HCT116 (cell line): ENCODE data around the gene SIDT1. TPM values are rescaled to one million over a fixed set of nuclear protein-coding genes. Genes with fewer than 3 reads are reported as not detected.

Experiments used
- ATAC-seq: fragments of 200-7000 bp; cut with Tn5 transposase; 2 replicates; pipeline ENCODE4 v1.9.1; 2020; ENCODE audit warnings: mild to moderate bottlenecking, moderate library complexity
- BruUV-seq: library from RNA; stranded (reverse); fragments of 400-500 nt; replicated peaks from 2 replicates; lab custom pipeline; 2021; lab: Mats Ljungman, UMichigan
- CTCF ChIA-PET: fragments of 300-600 bp; sonication (Branson Sonifier 250); formaldehyde crosslinking; loops from one replicate; lab custom pipeline; 2021; ENCODE audit warnings: antibody characterized with exemption; lab: Charles Lee
- POLR2A ChIA-PET: fragments of 300-600, 350-600 bp; sonication (Branson Sonifier 250); formaldehyde crosslinking; loops from one replicate; lab custom pipeline; 2021; ENCODE audit warnings: antibody characterized with exemption; lab: Charles Lee
- RAD21 ChIA-PET, 2 experiments: fragments of 300-600 bp; sonication (Branson Sonifier 250); formaldehyde crosslinking; loops; one replicate each; lab custom pipeline; 2023; ENCODE audit warnings: low total read pairs in 2 of 2; ENCODE audit not compliant: uncharacterized antibody in 2 of 2, unreplicated experiment in 2 of 2, low non-redundant PET in 1 of 2; lab: Charles Lee
- DNase-seq: peaks from one replicate; pipeline ENCODE4 v3.0.0-alpha.2; 2010; ENCODE audit warnings: low read depth, low spot score
- H2AFZ ChIP-seq: fragments of 200-600 bp; shearing (Covaris generic), sonication (generic); 2 replicates; pipeline ENCODE4 v1.6.1; 2017; ENCODE audit warnings: low read depth, mixed run types, mixed read lengths, antibody characterized with exemption, low read length; ENCODE audit not compliant: poor library complexity, severe bottlenecking
- H3K27ac ChIP-seq: 2 replicates; pipeline ENCODE4 v1.5.1; 2012; ENCODE audit warnings: low read depth, low read length
- H3K27me3 ChIP-seq: fragments of 200-600 bp; sonication (generic); 2 replicates; pipeline ENCODE4 v1.6.1; 2016; ENCODE audit warnings: mixed run types, low read length, mixed read lengths; ENCODE audit not compliant: insufficient read depth
- H3K36me3 ChIP-seq, 2 experiments: fragments of 200-500 bp in 1 of 2; fragments of 200-600 bp in 1 of 2; sonication (Bioruptor generic) in 1 of 2; sonication (generic) in 1 of 2; 2 replicates each; pipeline versions ENCODE4 v1.5.1 to v1.6.1; 2014 to 2016; ENCODE audit warnings: low read length in 2 of 2, inconsistent platforms in 1 of 2, mixed read lengths in 1 of 2, mixed run types in 1 of 2; ENCODE audit not compliant: insufficient read depth in 2 of 2, control insufficient read depth in 1 of 2
- H3K4me1 ChIP-seq, 2 experiments: fragments of 200-600 bp in 1 of 2; sonication (generic) in 1 of 2; 2 replicates each; pipeline versions ENCODE4 v1.5.1 to v1.6.1; 2012 to 2017; ENCODE audit warnings: low read length in 2 of 2, inconsistent platforms in 1 of 2, mild to moderate bottlenecking in 1 of 2, mixed read lengths in 1 of 2, mixed run types in 1 of 2, moderate library complexity in 1 of 2; ENCODE audit not compliant: insufficient read depth in 2 of 2, control insufficient read depth in 1 of 2
- H3K4me2 ChIP-seq: fragments of 200-600 bp; sonication (generic); 2 replicates; pipeline ENCODE4 v1.6.1; 2017; ENCODE audit warnings: mixed run types, low read length, mixed read lengths
- H3K4me3 ChIP-seq, 2 experiments: fragments of 200-600 bp in 1 of 2; sonication (generic) in 1 of 2; replicated peaks in 1 of 2; 2 replicates each; pipeline ENCODE4 v1.5.1; 2011 to 2016; ENCODE audit warnings: low read length in 2 of 2, control low read depth in 1 of 2, low read depth in 1 of 2, mild to moderate bottlenecking in 1 of 2, mixed read lengths in 1 of 2, mixed run types in 1 of 2
- H3K79me2 ChIP-seq: fragments of 200-600 bp; sonication (generic); 2 replicates; pipeline ENCODE4 v1.6.1; 2017; ENCODE audit warnings: mild to moderate bottlenecking, mixed run types, low read length, moderate library complexity, mixed read lengths; ENCODE audit not compliant: insufficient read depth
- H3K9ac ChIP-seq: fragments of 200-600 bp; sonication (generic); 2 replicates; pipeline ENCODE4 v1.6.1; 2016; ENCODE audit warnings: low read length, mixed read lengths
- H3K9me2 ChIP-seq: fragments of 200-600 bp; sonication (generic), shearing (Covaris generic); 2 replicates; pipeline ENCODE4 v1.6.1; 2017; ENCODE audit warnings: mixed run types, mild to moderate bottlenecking, moderate library complexity; ENCODE audit not compliant: insufficient read depth
- H3K9me3 ChIP-seq, 2 experiments: fragments of 200-500 bp in 1 of 2; fragments of 200-600 bp in 1 of 2; sonication (Bioruptor generic) in 1 of 2; sonication (generic) in 1 of 2; 2 replicates each; pipeline ENCODE4 v1.6.1; 2014 to 2017; ENCODE audit warnings: low read length in 2 of 2, mixed read lengths in 2 of 2, inconsistent platforms in 1 of 2, low read depth in 1 of 2, mild to moderate bottlenecking in 1 of 2, mixed run types in 1 of 2, moderate library complexity in 1 of 2; ENCODE audit not compliant: control insufficient read depth in 1 of 2, insufficient read depth in 1 of 2
- H4K20me1 ChIP-seq: fragments of 200-600 bp; sonication (generic), shearing (Covaris generic); 2 replicates; pipeline ENCODE4 v1.6.1; 2017; ENCODE audit warnings: mixed run types, mild to moderate bottlenecking, moderate library complexity; ENCODE audit not compliant: insufficient read depth
- ATF3 ChIP-seq: IDR thresholded peaks from 2 replicates; pipeline ENCODE4 v1.6.1; 2012
- CBX3 ChIP-seq: IDR thresholded peaks from 2 replicates; pipeline ENCODE4 v1.6.1; 2012; ENCODE audit warnings: low read depth
- CEBPB ChIP-seq: IDR thresholded peaks from 2 replicates; pipeline ENCODE4 v1.6.1; 2012; ENCODE audit warnings: low read depth
- EGR1 ChIP-seq: IDR thresholded peaks from 2 replicates; pipeline ENCODE4 v1.6.1; 2012; ENCODE audit warnings: low read depth
- EZH2 ChIP-seq: fragments of 200-600 bp; sonication (generic); IDR thresholded peaks from 2 replicates; pipeline ENCODE4 v1.6.1; 2017; ENCODE audit warnings: antibody characterized with exemption, mixed run types
- EZH2phosphoT487 ChIP-seq: fragments of 200-600 bp; IDR thresholded peaks from 2 replicates; pipeline ENCODE4 v1.6.1; 2018; ENCODE audit warnings: antibody characterized with exemption, borderline replicate concordance
- MAX ChIP-seq: IDR thresholded peaks from 2 replicates; pipeline ENCODE4 v1.6.1; 2012
- POLR2AphosphoS5 ChIP-seq: IDR thresholded peaks from 2 replicates; pipeline ENCODE4 v1.6.1; 2011; ENCODE audit warnings: mild to moderate bottlenecking, low read depth, low read length, moderate library complexity
- YY1 ChIP-seq: IDR thresholded peaks from 2 replicates; pipeline ENCODE4 v1.6.1; 2011; ENCODE audit warnings: low read length, low read depth, moderate library complexity, mild to moderate bottlenecking; ENCODE audit not compliant: insufficient replicate concordance; ENCODE audit errors: extremely low read depth
- ZBTB33 ChIP-seq: IDR thresholded peaks from 2 replicates; pipeline ENCODE4 v1.6.1; 2011; ENCODE audit warnings: mild to moderate bottlenecking, low read length, moderate library complexity; ENCODE audit not compliant: insufficient replicate concordance; ENCODE audit errors: extremely low read depth
- ZFX ChIP-seq: fragments of 450-650 bp; IDR thresholded peaks from 2 replicates; pipeline ENCODE4 v1.6.1; 2017
- intact Hi-C: fragments of 100-400 bp; cut with micrococcal nuclease; formaldehyde crosslinking; loops from 2 replicates; pipeline ENCODE4 v1.10.0; 2022
- total RNA-seq: library from RNA; stranded (reverse); gene quantifications from one replicate; pipeline ENCODE4 v1.2.1, GENCODE V29; 2021; ENCODE audit not compliant: unreplicated experiment

The SIDT1 gene
- total RNA-seq, 1 experiment from 2014 or later, result not detected

- TF ChIP-seq EZH2, result no peak
- TF ChIP-seq, all 23 proteins: peak for 0
Observed at GRCh38 chr3:113571360-113571759, 39.0 kb downstream of the SIDT1 start (continued).

GRCh38 chr3:113573728-113574127 lies 41.4 kb downstream of the SIDT1 start:
- Histone ChIP-seq H3K9me3 (no peaks in the 10 kb centered on the region), H4K20me1 (no peaks in the 10 kb centered on the region), H3K4me3 (no peak overlapping the region), H3K79me2 (no peaks in the 10 kb centered on the region), H3K4me1 (peaks cover 0 to 4% of the 10 kb centered on the region in 2 experiments; a peak in 2 of 4 replicates), H3K9me2 (no peaks in the 10 kb centered on the region), H3K9ac (no peak overlapping the region), H3K36me3 (no peaks in the 10 kb centered on the region)
- ChIA-PET RAD21 (no interaction called here), POLR2A (no interaction called here), CTCF (no interaction called here)
- no peak for DNase-seq
- intact Hi-C loops, result no loop called here
- TF ChIP-seq ATF3 (no peak), EZH2 (no peak), ZFX (no peak), CBX3 (no peak), EZH2phosphoT487 (no peak), MAX (no peak), EGR1 (no peak), YY1 (no peak), CEBPB (no peak), POLR2AphosphoS5 (no peak), ZBTB33 (no peak)
- TF ChIP-seq, all 23 proteins: peak for 0
- no TSS peak for BruUV-seq
- no peaks in the 10 kb centered on the region for H3K27me3 ChIP-seq
- H2AFZ ChIP-seq, result no peak overlapping the region
- no peak overlapping the region for H3K4me2 ChIP-seq
- H3K27ac ChIP-seq, result no peak overlapping the region
- ATAC-seq, result no peak
